A172 (cell line): ENCODE measurements around the gene CYTIP. TPM values are rescaled to one million over a fixed set of nuclear protein-coding genes. Genes with fewer than 3 reads are reported as not detected.

Experiments
- DNase-seq: peaks from one replicate; pipeline ENCODE4 v3.0.0-alpha.2; 2015; ENCODE audit warnings: low spot score
- total RNA-seq: library from RNA; depleted of rRNA; stranded (reverse); fragments of >200 nt; shearing (Covaris generic); gene quantifications from 2 replicates; pipeline ENCODE4 v1.2.3, GENCODE V29; 2014

Gene CYTIP
- total RNA-seq, 1 experiment from 2014 or later = not detected

GRCh38 chr2:157463002-157463401, 19.1 kb upstream of the CYTIP start:
- DNase-seq = no peak

DNA sequence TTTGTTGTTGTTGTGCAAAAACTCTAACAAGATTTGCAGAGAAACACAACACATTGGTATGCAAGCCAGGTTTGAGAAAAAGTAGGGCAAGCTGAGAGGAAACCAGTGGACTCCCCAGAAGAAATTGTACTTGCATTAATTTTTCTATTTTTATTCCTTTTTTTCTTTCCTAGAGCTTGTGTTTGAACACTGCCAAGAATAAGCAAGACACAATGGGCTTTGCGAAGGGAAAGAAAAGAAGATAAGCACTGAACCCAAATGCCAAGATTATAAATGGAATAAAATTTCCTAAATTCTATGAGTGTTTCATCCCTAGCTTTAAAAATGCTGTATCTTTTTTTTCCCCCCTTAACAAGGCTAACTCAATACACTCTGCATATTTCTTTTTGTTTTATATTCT, 17.0 kb upstream of the CYTIP start:
- DNase-seq = no peak

DNA sequence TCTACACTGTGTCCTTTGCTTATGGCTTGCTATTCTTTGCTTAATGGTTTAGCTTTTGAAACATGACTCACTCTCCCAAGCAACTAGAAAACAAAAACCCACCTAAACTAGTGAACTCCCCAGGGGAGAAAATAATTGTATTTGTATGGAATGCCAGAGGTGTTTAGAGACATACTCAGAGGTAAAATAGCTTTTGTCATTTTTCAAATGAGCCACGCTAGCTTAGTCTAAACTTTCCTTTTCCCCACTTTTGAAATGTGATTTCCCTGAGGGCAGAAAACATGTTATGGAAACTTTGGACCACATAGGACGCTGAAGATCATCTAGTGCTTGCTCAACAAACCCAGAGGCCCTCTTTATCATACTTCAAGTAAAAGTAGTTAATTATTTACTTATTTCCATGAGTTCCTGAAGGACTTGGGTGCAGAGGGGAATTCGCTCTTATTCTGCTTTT, 16.5 kb upstream of the CYTIP start:
- no peak for DNase-seq

DNA sequence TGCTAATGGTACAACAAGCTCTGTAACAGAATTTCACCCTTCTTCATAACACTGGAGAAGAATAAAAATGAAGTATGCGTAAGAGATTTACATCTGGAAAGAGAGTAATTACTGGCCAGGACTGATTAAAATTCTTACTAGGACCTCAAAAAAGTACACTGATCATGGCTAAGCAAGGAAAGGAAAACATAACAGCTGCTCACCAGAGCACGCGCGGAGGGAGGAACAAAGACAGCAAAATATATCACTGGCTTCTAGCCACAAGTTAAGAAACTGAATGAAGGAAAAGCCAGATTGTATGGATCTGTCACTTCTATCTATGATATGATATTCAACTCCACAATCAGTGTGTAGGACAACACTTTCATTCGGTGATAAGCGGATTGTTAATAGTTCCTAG, 15.6 kb upstream of the CYTIP start:
- no peak for DNase-seq

- DNase-seq = no peak
These were observed 3.9 kb upstream of the CYTIP start for GRCh38 chr2:157447741-157448140.

DNA sequence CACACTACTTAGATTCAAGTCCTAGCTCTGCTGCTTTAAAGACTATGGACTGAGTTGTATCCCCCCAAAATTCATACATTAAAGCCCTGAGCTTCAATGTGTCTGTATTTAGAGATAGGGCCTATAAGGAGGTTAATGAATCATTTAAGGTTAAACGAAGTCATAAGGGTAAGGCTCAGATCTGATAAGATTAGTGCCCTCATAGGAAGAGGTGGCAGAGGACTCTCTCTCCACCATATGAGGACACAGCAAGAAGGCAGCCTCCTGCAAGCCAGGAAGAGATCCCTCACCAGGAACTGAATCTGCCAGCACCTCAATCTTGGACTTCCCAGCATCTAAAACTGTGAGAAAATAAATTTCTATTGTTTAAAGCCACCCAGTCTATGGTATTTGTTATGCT, 3.1 kb upstream of the CYTIP start:
- DNase-seq = no peak

DNA sequence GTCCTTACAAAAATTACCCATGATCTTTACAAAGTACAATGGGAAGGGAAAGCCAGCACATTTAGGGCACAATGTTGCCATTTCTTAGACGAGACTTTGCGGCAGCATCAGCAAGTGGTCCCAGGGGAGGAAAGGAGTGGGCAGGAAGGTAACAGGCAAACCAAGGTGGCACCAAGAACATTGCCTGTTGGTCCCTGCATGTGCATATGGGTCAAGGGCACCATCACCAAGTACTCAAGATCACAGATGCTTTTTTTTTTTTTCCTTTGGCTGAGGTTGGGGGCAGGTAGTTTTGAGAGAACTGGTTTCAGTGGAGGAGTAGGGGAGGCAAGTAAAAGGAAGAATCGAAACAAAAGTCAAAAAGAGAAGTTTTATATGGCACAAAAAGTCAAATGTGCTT, 752 bp upstream of the CYTIP start:
- DNase-seq = no peak

DNA sequence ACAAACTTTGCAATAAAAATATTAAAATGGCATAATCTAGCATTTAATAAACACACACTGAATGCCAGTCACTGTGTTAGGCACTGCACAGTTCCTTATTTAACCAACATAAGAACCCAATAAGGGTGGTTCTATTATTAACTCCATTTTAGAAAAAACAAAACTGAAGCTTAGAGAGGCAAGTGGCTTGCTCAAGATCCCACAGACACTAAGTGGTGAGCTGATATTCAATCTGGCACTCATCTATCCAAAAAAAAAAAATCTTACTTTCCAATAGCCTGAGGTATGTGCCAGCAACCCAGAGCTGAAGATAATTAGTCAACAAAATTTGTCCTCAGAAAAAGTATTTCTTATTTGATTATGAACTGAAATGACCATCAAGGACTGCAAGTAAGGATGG, 799 bp downstream of the CYTIP start:
- DNase-seq = no peak

GRCh38 chr2:157442636-157443035, 1.3 kb downstream of the CYTIP start:
- no peak for DNase-seq

DNA sequence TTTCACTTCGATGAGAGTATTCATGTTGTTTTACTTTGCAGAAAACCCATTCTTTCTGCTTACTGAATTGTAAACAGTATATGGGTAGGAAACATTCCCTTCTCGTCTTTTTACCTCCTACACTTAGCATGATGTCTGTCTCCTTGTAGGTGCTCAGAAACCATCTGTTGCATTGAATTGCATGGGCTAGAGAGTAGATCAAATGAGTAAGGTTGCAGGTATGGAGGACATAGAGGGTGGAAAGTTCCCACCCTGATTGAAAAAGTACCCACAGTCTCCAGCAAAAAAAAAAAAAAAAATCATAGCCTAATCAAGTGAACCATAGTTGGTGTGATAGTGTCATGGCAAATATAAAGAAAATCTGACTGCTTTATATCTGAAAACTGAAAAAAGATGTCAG, 1.7 kb downstream of the CYTIP start:
- no peak for DNase-seq

DNA sequence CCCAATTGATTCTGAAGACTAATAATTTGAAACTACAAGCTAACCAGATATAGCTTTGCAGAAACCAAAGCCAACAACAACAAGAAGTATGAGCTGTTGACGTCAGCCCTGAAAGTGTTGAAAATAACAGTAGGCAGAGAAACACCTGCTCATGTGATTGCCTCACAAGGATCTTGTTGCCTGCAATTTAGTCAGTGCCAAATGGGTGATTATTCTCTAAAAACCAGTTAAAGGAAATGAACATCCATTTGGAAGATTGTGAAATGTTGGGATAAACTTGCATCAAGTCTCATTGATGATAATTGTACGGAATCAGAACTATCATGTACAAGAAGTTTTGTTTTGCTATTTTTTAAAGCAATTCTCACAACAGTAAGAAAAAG, 2.8 kb downstream of the CYTIP start:
- DNase-seq = no peak

GRCh38 chr2:157440404-157441071, 3.4 kb downstream of the CYTIP start:
- DNase-seq = no peak

DNA sequence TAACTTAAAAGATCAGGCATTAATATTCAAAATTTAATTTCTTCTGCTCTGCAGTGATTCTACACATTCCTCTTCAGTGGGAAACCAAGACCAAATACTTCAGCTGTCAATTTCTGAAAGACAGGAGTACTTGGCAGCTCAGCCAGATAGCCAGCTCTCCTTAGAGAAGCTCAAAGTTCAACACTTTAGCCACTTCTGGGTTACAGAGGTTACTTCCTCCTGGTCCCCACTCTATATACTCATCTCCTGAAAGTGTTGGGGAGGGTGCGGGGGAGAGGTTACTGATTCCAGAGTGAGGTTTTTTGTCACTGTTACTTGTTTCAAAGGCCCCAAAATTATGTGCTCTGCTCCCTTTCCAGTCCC, 4.1 kb downstream of the CYTIP start:
- DNase-seq = no peak

DNA sequence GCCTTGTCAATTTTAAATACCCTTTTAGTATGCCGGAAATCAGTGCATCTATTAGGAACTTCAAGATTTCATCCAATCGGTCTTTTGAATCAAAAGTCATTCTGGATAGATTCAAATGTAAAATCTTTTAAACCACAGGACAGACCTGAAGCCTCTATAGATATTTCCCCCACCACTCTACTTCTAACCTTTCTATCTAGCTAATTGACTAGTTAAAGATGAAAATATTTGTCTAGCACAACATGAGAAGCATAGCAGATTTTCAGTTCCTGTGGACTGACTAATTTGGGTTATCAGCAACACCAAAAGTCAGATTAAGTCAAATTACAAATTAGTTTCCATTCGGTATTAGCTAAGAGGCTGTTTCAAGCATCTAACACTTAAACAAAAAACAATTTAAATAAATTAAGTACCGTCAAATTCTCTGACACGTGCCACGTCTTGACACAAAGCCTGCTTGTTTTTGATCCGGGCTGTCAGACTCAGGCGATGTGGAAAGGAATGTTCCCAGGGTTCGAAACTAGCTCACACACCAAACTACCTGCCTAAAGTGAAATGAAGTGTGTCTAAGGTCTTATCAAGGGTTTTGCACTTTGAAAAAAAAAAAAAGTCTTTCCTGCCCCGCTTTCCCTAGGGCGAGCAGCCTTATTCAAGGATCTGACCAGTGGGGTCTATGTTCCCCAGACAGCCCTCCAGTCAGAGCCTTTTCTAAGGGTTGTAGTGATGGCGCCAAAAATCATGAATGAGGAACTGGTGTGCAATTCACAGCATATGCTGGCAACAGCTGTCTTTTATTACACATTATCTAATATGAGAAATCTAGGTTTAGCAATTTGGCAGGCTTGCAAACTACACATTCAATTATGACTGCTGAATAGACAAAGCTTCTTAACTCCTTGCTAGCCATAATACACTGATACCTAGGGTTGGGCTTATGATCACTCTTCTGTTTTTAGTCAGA, 4.7 kb downstream of the CYTIP start:
- DNase-seq = no peak

GRCh38 chr2:157433394-157433793, 10.5 kb downstream of the CYTIP start:
- DNase-seq = no peak

DNA sequence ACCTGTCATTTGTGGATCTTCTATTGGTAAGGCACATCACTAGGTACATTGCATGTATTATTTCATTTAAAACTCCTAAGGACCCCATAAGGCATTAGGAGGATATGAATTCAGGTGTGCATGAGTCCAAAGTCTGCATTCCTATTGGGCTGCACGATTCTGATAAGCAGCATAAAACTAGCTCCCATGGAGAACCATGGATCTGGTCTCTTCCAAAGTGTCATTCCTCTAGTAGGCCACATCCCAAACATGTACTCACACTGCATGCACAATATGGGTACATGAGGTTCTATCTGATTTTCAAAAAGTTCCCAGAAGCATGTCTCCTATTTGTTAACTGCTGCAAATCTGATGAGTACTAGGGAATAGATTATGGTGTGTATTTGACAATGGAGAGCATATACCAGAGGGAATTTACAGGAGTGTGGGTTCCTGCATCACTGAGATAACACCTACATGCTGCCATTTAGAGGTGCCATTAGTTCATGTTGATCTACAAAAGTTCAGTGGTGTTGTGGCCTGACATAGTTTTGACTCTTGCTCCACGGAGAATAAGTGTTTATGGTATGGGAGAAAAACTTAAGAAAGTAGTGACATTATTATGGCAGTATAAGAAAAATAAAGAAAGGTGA, 11.3 kb downstream of the CYTIP start:
- no peak for DNase-seq

GRCh38 chr2:157431176-157431575, 12.7 kb downstream of the CYTIP start:
- DNase-seq = no peak

DNA sequence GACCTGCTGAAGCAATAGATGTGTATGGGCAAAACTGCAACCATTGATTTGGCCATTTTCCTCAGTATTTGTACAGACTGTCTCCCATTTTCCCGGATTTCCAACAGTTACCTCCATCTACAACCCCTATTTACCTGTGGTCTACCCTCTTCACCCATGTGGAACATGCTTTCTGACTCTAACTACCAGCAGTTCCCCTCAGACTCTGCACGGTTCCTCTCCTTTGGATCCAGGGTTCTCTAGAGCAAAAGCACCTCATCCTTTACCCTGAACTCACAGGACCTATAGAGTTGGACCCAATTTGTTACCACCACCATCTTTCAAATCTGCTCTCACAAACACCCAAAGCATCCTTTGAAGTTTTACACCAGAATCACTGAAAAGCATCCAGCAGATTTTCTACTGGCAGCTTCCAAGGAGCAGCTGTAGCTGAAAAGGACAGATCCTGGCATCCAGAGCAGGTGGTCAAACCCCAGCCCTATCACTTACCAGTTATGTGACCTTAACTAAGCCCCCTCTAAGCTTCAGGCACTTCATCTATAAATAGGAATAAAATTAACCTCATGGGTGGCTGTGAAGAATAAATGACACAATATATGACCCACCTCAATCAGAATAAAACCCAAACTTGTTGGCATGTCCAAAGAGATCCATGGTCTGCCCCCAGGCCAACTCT, 15.3 kb downstream of the CYTIP start:
- no peak for DNase-seq

DNA sequence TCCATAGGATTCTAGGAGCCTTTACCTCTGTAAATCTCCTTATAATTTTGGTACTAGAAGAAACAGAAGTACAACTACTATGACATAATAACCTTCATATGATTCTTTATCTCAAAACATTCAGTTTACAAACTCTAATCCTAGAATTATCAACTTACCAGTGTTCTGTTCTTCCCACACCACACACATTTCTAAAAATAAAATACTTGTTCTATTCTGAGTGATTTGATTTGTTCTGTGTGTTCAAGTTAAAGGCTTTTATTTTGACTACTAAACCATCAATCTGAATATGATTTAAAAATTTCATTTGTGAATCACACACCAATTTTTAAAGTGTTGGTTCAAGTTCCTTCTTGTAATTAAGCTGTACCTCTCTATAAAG, 16.0 kb downstream of the CYTIP start:
- DNase-seq = no peak

DNA sequence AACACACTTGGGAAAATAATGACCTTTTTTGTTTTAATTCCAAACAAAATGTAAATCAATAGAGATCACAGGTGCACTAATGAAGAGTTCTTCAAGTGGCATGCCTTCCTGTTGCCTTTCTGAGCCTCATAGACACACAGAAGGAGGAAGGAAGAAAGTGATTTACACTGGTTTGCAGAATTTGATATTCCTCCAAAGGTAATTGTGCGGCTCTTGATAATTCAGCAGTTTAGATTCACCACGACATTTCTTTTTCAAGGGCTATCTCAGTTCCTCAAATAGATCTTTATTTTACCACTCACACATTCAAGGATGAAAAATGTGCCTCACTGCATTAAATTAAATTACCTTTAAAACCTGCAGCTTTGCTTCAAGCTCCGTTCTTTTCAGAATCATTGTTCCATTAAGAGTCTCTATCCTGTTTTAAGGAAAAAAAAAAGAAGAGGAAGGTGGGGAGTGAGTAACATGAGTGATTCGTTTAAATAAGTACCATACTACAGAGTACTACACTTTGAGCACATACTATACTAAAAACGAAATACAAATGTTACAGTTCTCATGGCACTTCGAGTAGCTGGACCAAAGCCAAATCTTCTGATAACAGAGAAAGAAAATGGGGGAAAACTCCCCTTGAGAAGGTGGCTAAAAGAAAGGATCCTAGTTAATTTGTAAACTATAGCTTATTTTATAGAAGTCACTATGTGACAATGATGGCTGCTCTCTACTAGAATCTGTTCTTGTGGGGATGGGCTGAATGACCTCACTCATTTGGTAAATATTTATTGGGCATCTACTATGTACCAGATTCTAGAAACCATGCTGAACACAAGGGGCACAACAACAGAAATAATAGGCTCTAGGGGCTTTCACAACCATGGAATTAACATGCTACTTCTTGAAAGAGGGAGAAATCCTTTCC, 16.6 kb downstream of the CYTIP start:
- no peak for DNase-seq

DNA sequence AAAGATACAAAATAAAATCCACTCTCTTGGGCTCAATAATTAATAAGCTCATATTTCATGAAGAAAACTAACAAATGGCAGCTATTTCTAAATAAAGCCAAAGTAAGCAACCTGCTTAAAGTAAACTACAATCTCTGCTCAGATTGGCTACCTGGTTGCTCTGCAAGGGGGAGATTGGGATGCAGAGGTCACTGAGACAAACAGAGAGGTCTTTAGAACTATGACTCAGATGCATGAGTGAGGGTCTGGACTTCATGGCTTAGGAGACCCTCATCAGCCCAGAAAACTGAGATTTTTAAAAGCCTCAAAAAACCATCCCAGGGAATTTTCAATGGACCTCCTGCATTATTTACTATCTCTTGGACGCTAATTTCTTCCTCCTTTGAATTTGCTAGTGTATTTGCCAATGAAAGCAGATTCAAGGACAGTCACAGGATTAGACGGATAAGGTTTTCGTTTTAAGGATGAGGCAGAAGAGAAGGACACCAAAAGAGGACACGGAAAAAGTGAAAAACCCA, 17.4 kb downstream of the CYTIP start:
- DNase-seq = no peak
